LHCN-M2 (cell line): Measurements from ENCODE around the gene ACP1. TPM values are rescaled to one million over a fixed set of nuclear protein-coding genes. Genes with fewer than 3 reads are reported as not detected.
A peak's percentile ranks its signal among the peaks of the same experiment; 100 is the strongest.

Experiments used
- DNase-seq: peaks from one replicate; pipeline ENCODE4 v3.0.0-alpha.2; 2012; ENCODE audit warnings: low read depth
- polyA plus RNA-seq: library from polyadenylated mRNA; unstranded; fragments of >200 nt; gene quantifications from one replicate; pipeline ENCODE4 v1.2.1, GENCODE V29; 2012; ENCODE audit warnings: missing spikeins
- total RNA-seq: library from RNA; depleted of rRNA; stranded (reverse); fragments of >200 nt; gene quantifications from 2 replicates; pipeline ENCODE4 v1.2.3, GENCODE V29; 2014; rRNA removed

The ACP1 gene
- total RNA-seq: 113 and 121 TPM in 2 replicates
- polyA plus RNA-seq: 77.4 TPM

DNA sequence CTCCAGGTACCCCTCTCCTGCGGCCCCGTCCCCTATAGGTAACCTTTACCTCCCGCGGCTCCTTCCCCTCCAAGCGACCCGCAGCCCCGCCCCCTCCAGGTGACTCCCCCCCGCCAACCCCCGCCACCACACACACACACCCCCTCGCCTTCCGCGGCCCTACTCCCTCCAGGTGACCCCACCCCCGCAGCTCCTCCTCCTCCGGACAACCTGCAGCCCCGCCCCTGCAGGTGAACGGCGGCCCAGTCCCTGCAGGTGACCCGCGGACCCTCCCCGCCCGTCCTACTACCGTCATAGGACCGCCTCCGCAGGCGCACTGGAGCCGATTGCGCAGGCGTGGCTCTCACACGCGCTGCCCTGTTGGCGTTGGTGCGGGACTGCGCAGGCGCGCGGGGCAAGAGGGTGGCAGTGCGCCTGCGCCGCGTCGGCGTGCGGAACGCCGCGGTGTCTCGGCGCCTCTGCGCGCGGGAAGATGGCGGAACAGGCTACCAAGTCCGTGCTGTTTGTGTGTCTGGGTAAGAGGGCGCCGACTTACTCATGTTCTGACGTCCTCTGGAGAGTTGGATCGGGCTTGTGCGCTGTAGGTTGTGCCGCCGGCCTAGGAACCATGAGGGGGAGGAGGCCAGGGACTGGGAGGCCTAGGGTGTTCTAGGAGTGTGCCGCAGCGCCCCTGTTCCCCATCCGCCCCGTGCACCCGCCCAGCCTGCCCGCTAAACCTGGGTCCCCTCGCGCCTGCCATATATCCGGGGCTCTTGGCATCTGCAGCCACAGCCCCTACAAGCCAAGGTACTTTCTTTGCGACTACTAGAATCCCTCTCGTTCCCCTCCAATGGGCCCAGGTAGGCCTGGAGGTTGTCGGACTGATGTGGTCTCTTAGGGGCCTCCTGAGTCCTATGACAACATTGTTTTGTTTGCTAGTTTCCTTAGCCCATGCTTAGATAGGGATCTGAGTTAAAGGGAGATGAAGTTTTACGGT lies at the start of gene ACP1:
ACP1 (plus strand) TSS at position 455 of the 976 bp plus-strand sequence; CDS start at position 473, 18 bp downstream.
- peak; percentile 88 for DNase-seq

DNA sequence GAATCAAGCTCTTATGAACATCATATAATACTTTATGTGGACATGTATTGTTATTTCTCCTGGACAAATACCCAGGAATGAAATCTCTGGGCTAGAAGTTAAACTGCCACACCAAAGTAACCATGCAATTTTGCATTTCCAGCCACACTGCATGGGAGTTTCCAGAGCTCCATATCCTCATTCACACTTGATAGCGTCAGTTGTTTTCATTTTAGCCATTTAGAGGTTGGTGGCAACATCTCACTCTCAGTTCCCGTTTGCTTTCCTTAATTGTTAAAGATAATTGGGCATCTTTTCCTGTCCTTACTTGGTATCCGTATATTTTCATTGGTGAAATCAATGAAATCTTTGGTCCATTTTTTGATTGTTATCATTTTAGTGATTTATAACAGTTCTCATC lies 48.7 kb upstream of the ACP1 start:
- no peak for DNase-seq

DNA sequence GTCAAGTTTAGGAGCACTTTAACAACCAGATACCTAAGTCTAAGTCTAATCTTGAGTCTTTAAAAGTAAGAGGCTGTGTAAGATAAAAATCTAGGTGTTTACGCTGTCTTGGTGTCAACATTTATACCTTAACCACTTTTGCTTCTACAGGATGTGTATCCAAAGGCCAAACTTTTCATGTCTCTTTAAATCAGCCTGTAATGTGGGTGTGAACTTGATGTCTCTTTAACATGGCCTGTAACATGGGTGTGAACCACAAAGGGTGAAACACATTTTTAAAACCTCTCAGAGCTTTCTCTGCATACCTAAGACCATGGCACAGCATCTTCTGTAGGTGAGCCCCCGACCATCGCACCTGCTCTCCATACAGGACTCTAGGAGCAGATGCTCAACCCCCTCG lies 41.3 kb upstream of the ACP1 start:
- DNase-seq: no peak

DNA sequence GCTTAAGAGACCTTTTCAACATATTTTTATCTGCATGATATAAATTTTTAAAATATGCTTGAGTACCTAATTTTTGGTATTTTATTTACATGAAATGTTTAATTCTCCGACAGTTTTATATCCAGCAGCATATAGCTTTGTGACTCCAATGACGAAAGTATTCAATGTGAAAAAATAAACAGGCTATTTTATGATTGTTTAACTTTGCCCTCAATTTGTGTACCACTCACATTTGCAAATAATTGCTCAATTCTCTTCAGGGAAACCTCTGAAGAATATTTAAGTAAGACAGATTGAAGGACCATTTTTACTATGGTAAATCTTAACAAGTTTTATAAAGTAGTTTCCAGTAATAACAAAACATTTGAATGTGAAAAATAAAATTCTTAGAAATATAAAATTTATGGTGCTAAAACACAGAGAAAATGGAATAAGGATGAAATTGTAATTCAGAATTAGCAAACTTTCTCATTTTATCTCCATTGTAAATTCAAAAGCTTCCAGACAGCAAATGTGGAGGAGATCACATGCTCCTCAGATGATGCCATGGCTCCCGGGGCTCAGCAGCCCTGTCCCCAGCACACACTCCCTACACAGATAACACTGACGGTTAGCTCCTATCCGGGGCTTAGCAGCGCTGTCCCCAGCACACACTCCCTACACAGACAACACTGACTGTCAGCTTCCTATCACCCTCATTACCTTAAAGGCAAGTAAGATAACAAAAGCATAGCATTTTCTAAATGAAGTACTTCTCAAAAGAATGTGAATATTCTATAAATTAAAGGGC lies 40.6 kb upstream of the ACP1 start:
- no peak for DNase-seq

DNA sequence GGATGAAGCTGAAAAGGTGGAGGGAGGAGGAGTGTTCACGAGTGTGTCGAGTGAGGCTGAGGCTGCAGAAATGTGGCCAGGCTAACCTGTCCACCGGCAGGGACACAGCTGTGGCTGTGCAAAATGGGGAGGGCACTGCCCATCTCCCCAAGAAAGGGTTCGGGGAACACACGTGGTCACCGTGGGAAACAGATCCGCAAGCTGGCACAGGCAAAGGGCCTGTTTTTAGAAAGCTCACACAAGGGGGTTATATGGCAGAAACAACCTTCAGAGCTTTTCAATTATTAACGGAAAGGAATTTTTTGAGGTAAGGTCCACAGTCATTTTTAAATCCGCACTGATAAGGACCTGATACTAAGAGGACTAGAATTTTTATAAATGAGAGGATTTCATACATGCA lies 36.6 kb upstream of the ACP1 start:
- no peak for DNase-seq

DNA sequence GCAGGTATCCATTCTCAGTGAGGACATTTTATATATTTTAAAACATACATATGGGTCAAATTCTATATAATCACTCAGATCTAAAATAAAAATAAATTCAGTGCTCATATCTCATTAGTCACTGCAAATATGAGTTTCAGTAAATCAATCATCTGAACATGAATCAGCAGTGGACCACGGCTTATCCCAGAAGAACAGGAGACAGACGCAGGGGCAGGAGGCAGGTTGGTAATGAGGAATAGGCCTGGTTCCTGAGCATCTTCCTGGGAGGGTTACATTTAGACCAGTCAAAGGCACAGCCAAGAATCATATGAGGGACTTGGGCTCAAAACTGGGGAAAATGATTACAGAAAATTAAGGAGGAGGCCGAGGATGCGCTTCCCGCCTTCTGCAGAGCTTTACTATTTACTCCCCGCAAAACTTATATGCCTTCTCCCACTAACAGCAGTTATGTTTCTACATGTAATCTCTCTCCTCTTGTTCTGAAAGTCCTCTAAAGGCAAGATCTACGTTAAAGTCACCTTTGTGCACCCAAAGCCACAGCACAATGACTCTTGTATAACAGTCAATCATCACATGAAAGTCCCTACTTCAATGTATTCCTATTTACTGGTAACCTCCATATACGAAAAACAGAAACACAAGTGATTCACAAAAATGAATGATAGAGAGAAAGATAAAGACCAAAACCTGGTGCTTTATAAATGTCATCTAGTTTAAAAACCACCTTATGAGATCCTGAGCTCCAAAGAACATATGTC lies 36.0 kb upstream of the ACP1 start:
- DNase-seq: no peak

DNA sequence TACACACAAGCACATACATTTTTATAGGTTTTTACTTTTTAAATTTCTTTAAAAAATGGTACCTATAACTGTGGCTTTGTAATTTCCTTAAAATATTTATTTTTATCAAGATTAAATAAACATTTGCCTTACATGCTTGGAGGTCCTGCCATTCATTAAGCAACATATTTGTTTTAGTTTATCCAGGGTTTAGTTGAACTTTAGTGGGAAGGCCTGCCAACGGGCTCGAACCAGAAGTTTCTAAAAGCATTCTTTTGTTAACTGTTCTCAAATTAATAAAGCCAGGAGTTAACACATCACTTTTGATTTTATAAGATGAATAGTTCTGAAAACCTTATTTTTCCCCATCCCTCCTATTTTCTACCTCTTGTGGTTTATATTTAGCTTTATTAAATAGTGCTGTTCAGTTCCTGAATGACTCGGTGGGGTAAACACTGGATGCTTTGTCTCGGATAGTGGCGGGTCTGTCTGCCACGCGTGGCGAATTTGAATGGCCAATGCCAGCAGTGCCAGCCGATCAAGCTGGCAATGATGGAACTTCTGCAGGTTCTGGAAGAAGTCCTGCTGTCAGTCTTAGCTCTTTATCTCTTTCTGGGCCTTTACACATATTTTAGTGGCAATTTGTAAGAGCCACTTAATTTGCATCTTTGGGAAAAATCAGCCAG lies 33.1 kb upstream of the ACP1 start:
- DNase-seq: no peak

DNA sequence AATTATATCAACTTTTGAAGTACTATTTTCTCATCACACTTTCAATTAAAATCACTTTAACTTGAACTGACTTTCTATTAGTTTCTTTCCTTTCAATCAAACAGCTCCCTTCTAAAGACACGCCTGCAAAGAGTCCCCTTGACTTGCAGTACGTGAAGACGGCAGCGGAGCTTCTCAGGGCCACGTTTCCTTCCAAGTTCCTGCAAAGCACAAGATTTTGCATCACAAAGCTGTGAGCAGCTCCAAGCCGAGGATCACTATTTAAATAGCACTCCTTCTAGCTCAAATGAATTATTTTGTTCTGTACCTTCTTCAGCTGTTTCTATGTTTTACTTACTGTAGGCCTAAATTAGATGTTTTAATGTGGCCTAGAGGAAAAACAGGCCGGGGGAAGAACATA lies 31.7 kb upstream of the ACP1 start:
- no peak for DNase-seq

DNA sequence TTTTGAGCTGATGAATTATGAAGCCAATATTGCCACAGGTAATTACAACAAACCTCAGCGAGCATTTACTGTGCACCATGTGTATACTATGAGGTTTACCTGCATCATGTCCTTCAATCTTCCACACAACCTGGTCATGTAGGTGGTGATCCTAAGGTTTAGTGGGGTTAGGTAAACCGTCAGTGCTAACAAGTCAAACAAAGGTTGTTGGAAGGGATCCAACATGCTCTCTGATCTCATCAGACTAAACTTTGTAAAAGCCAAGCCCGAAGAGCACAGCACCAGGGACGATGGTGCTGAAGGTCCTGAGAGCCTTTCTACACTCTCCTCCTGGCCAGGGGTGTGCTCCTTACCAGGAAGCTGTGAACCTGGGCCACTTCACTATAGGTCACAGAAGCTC lies 30.3 kb upstream of the ACP1 start:
- DNase-seq: no peak

DNA sequence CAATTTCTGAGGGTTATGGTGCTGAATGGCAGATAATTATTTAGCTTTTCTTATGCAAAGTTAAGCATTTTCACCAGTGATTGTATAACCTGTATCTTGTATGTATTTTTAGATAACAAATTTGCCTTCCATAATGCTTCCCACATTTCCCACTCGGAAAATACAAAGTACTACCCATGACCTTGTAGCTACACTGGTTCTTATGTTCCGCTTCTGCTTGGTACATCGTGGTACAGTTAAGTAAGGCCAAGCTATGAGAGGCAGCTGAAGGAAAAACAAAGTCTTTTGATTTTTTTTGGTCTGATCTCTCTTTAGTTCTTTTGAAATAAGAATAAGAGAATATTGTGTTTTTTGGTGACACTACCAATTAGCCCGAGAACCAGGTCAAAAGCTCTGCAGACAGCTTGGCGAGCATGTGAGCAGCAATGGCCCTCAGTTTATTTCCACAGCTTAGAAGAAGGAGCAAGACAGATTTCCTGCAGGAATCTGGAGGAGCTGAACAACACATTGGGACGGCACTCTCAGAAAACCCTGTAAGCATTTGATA lies 27.7 kb upstream of the ACP1 start:
- no peak for DNase-seq

DNA sequence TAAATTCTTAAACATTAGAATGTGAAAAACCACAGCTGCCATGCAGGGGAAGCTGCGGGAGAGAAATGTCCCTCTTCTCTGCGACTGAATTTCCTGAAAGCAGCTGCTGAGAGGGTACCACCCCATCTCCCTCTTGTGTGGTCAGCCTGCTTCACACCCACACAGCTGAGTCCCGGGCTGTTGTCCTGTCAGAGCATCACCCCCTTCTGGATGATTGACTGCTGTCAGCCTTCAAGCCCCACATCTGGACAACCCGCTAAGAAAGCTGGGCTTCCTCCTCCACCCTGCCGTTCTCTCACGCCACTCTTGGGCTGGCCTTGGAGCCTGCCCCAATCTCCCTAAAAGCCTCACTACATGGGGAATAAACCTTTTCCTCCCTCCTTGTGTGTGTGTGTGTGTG lies 26.9 kb upstream of the ACP1 start:
- DNase-seq: no peak

DNA sequence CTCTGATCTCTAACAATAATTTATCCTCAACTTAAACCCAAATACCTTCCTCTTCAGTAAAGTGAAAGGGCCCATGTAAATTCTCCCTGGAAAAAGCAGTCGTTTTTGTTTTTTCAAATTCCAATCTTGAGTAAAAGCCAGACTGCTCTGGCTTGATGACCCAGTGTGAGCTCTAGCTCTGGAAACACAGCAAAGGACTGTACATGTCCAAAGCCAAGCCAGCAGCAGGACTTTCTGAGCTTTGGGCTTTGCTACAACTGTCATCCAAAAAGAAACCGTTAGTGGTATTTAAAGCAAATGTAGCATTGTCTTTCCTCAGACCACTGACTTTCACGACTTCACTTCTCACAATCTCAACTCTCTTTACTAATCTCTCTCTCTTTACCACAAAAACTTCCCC lies 26.3 kb upstream of the ACP1 start:
- DNase-seq: no peak

DNA sequence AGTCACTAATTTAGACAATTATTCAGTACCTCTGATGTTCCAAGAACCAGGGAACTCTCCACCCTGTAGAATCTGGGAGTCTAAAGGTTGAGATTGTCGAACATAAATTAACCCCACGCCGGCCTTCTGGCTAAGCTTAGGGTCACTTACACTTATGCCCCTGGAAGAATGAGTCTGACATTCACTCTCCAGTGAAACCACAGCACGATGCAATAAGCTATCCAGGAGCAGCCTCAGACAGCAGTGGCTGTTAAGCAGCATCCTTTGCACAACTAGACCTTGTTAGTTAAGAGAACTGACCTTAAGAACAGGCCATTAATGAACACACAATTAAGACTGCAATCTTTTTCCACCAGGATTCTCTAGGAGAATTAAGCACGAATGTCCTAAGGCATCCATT lies 25.9 kb upstream of the ACP1 start:
- no peak for DNase-seq

DNA sequence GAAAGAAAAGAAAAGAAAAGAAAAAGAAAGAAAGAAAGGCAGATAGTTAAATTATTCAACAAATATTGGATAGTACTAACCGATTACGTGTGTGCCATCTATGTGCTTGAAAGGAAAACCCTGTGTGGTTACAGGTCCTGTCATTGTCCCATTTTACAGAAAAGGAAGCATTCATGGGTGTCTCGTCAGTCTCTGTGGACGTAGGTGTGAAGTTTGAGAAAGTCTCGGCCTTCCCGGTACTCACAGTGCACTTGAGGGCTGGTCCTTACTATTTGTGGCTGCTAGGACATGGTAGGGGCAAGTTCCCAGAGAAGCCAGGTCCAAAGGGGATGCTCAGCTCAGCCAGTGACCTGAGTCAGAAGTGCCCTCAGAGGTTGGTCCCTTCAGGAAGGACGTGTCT lies 20.2 kb upstream of the ACP1 start:
- DNase-seq: no peak

DNA sequence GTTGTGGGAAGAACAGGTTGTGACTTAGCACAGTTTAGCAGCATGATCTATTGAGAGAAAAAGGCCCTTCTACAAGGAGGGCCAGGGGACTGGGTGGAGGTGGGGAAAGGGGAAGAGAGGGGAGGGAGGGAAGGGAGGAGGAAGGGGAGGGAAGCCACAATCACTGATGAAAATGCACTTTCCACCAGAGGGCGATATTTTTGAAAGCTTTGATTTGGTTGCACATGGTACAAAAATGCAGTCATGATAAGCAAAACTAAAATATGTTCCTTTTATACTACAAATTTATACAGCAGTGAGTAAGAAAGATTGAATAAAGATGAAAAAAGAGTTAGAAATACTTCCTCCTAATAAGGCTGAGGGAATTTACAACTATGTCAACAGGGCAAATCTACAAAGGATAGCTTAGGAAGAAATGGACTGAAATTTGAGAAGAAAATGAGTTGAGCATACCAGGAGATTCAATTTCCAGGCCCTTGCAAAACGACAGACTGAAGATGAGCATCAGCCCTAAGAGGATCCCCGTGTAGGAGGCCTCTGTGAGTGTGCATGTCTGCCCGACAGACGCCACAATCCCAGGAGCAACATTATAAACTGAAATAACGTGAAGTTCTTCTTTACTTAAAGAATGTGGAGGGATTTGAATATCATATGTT lies 18.1 kb upstream of the ACP1 start:
- DNase-seq: peak; percentile 56

DNA sequence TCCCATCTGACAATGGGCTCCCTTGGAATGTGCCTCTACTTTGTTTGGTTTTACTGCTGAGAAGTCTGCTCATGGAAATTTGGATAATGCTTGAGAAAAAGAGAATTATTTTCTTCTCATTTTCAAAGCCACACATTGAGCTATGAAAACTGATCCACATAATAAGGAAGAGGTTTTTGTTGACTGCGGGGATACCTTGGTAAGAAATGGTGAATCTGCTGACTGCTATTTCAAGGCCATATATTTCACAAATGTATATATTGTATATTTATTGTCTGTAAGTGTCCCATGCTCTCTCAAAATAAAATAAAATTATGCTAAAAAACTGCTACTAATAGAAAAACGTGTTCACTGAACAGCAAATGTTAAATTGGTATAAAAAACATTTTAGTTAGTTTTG lies 16.0 kb upstream of the ACP1 start:
- DNase-seq: no peak

DNA sequence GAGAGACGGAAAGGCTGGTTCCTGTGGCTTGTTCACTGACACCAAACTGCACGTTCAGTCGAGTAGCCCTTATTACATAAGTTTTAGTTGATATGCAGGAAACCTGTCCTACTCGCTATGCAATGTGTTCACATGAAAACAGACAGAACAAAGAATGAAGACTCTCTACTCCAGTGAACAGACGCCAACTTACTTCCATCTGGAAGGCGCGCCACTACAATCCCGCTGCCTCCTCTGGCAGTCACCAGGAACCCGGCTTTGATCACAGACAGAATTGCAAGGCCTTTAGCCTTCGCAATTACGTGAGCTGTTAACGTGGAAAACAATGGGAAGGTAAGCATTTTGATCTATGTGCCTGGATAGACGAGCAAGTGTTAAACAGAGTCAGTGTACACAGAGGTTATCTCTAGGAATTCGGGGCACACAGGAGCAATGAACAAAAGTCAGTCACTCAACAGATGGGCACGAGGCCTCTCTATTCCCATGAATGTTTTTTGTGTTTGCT lies 15.2 kb upstream of the ACP1 start:
- no peak for DNase-seq

DNA sequence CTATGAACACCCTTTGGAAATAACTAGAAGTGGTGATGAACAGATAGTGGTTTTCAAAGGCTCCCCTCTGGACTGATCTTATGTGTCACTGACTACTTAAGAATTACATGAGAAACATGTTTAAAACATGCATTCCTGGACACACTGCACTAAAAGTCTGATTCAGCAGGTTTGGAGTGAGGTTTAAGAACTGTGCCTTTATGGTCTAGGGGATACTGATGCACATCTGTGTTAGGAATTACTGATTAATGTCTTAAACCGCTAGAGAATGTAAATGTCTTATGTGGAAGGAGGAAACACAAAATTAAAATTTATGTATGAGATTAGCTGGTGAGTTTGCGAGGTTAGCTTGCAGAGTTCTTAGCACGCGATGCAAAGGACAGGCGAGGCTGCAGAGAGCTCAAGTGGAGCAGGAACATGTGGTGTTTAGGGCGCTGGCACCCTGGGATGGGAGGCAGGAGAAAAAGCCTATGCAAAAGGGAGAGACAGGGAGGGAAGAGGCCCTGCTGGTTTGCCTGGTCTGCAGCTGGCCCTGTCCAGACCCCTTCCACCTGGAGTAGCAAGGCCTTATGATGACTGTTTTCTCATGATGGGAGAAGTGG lies 12.6 kb upstream of the ACP1 start:
- DNase-seq: no peak

DNA sequence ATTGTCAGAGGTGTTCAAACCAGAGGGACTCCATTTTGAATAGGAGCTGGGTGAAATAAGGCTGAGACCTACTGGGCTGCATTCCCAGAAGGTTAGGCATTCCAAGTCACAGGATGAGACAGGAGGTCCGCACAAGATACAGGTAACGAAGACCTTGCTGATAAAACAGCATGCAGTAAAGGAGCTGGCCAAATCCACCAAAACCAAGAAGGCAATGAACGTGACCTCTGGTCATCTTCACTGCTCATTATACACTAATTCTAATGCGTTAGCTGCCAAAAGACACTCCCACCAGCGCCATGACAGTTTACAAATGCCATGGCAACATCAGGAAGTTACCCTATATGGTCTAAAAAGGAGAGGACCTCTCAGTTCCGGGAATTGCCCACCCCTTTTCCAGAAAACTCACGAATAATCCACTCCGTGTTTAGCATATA lies 11.5 kb upstream of the ACP1 start:
- DNase-seq: no peak

DNA sequence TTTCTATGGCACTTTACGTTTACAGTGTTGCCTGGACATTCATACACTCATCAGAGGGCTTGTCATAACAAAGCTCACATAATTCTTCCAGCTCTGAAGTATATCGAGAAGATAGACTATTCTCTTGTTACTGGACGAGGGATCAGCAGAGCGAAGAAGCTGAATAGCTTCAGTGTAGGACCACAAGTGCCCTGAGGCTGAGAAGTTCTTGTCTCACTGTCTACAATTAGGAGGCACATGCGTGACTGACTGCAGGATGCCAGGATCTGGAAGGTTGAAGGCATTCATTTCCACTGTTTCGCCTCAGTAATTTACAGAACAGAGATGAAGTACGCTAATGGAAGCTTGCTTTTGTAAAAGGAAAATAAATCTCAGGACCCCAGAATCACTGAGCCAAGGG lies 10.5 kb upstream of the ACP1 start:
- no peak for DNase-seq
